SU-DHL-6 (cell line): ENCODE results near the gene SLC38A9.
"Not testable (repeated sequence)": the region's sequence is repeated elsewhere in the genome, so short reads cannot be mapped to it uniquely, and the experiment has no call there.

Source experiments
- H2AFZ ChIP-seq: fragments of 200-600 bp; sonication (generic); 2 replicates; pipeline ENCODE4 v1.6.1; 2014; ENCODE audit warnings: low read depth, mild to moderate bottlenecking, moderate library complexity, mixed read lengths, antibody characterized with exemption, low read length; ENCODE audit not compliant: severe bottlenecking
- H3F3A ChIP-seq: fragments of 200-600 bp; shearing (Covaris generic); 2 replicates; pipeline ENCODE4 v1.6.0; 2016; ENCODE audit warnings: antibody characterized with exemption, mild to moderate bottlenecking; ENCODE audit not compliant: insufficient read depth
- H3K27ac ChIP-seq: fragments of 200-600 bp; sonication (generic); 2 replicates; pipeline ENCODE4 v1.5.1; 2016; ENCODE audit warnings: low read depth, mild to moderate bottlenecking, low read length, moderate library complexity, mixed read lengths
- H3K27me3 ChIP-seq: fragments of 200-600 bp; sonication (generic), shearing (Covaris generic); 2 replicates; pipeline ENCODE4 v1.6.0; 2014; ENCODE audit warnings: mild to moderate bottlenecking, low read length
- H3K36me3 ChIP-seq: fragments of 200-600 bp; sonication (generic); 2 replicates; pipeline ENCODE4 v1.6.1; 2014; ENCODE audit warnings: mild to moderate bottlenecking, low read length, mixed read lengths
- H3K4me2 ChIP-seq: fragments of 300-600, 200-600 bp; shearing (Covaris generic), sonication (generic); 2 replicates; pipeline ENCODE4 v1.6.0; 2014; ENCODE audit warnings: low read length, low read depth, mild to moderate bottlenecking; ENCODE audit not compliant: poor library complexity, severe bottlenecking
- H3K4me3 ChIP-seq: fragments of 200-600 bp; sonication (generic); 2 replicates; pipeline ENCODE4 v1.5.1; 2014; ENCODE audit warnings: antibody characterized with exemption, low read length, mild to moderate bottlenecking, mixed read lengths; ENCODE audit not compliant: insufficient read depth, poor library complexity, severe bottlenecking
- H3K79me2 ChIP-seq: fragments of 200-600 bp; sonication (generic); 2 replicates; pipeline ENCODE4 v1.6.1; 2014; ENCODE audit warnings: mild to moderate bottlenecking, low read length, moderate library complexity; ENCODE audit not compliant: insufficient read depth
- H3K9ac ChIP-seq: fragments of 200-600 bp; sonication (generic); 2 replicates; pipeline ENCODE4 v1.7.0; 2014; ENCODE audit warnings: mild to moderate bottlenecking, low read length
- H3K9me2 ChIP-seq: fragments of 200-600 bp; sonication (generic); replicated peaks from 2 replicates; pipeline ENCODE4 v1.6.1; 2014; ENCODE audit warnings: low read length; ENCODE audit not compliant: insufficient read depth
- H3K9me3 ChIP-seq: fragments of 200-600 bp; sonication (generic); 2 replicates; pipeline ENCODE4 v1.6.1; 2014; ENCODE audit warnings: low read length, mixed read lengths; ENCODE audit not compliant: insufficient read depth
- H4K20me1 ChIP-seq: fragments of 200-600 bp; sonication (generic); 2 replicates; pipeline ENCODE4 v1.6.1; 2014; ENCODE audit warnings: low read depth, mild to moderate bottlenecking, antibody characterized with exemption, low read length, moderate library complexity, mixed read lengths
- EZH2phosphoT487 ChIP-seq: fragments of 200-600 bp; sonication (generic), shearing (Covaris generic); conservative IDR thresholded peaks from 2 replicates; pipeline ENCODE4 v1.6.1; 2018; ENCODE audit warnings: mild to moderate bottlenecking, antibody characterized with exemption, low read length, moderate library complexity, mixed read lengths
- TF ChIP-seq, protein P1 (sequence below): fragments of 200-600 bp; sonication (generic); IDR thresholded peaks from one replicate; pipeline ENCODE4 v1.5.1; 2017; ENCODE audit warnings: antibody characterized with exemption, mild to moderate bottlenecking, low read length, moderate library complexity; ENCODE audit not compliant: insufficient read depth, poor library complexity, severe bottlenecking

The SLC38A9 gene

DNA sequence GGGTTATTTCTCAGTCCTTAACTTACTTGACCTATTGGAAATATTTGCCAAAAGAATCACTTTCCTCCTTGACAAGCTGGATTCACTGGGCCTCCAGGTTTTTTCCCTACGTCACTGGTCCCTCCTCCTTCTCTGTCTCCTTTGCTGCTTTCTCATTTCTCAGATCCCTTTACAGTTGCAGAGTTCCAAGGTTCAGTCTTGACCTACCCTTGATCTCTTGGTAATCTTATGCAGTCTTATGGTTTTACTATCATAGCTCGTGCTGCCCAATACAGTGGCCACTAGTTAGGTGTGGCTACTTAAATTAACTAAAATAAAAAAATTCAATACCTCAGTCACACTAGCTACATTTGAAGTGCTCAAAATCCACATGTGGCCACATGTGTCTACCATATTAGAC, 11.4 kb downstream of the SLC38A9 start:
- H3K4me3 ChIP-seq: no peak overlapping the region
- peaks cover 11% of the 10 kb centered on the region; the same call in 1 of the 2 replicates for H3K36me3 ChIP-seq
- no peak overlapping the region for H3K27ac ChIP-seq
- H3K79me2 ChIP-seq: no peaks in the 10 kb centered on the region
- H4K20me1 ChIP-seq: no peaks in the 10 kb centered on the region
- no peak overlapping the region for H3K9ac ChIP-seq
- H3K4me2 ChIP-seq: no peak overlapping the region
- no peaks in the 10 kb centered on the region for H3K9me2 ChIP-seq
- no peak overlapping the region for H2AFZ ChIP-seq
- H3K27me3 ChIP-seq: no peaks in the 10 kb centered on the region
- no peaks in the 10 kb centered on the region for H3K9me3 ChIP-seq
- TF ChIP-seq EZH2phosphoT487: no peak
- TF ChIP-seq, protein P1, sequence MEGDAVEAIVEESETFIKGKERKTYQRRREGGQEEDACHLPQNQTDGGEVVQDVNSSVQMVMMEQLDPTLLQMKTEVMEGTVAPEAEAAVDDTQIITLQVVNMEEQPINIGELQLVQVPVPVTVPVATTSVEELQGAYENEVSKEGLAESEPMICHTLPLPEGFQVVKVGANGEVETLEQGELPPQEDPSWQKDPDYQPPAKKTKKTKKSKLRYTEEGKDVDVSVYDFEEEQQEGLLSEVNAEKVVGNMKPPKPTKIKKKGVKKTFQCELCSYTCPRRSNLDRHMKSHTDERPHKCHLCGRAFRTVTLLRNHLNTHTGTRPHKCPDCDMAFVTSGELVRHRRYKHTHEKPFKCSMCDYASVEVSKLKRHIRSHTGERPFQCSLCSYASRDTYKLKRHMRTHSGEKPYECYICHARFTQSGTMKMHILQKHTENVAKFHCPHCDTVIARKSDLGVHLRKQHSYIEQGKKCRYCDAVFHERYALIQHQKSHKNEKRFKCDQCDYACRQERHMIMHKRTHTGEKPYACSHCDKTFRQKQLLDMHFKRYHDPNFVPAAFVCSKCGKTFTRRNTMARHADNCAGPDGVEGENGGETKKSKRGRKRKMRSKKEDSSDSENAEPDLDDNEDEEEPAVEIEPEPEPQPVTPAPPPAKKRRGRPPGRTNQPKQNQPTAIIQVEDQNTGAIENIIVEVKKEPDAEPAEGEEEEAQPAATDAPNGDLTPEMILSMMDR: no peak
- H3F3A ChIP-seq: no peaks in the 10 kb centered on the region

DNA sequence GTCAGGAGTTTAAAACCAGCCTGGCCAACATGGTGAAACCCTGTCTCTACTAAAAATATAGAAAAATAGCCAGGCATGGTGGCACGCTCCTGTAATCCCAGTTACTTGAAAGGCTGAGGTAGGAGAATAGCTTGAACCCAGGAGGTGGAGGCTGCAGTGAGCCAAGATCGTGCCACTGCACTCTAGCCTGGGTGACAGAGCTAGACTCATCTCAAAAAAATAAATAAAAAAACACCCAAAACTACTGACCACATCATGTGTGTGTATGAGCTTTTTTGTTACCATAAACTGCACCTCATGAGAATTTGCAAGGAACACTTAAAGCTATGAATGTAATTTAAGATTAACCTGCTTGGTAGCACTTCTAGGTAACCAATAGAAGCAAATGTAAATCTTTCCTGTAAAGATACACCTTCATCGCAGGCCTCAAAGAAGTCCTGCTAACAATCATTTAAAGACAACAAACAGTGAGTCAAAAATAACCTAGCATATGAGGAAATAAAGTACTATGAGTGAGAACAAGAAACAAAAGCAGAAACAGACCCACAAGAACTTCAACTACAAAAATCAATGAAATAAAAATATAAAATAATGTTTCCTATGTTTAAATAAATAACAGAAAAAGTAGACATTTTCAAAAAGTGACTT, 13.0 kb downstream of the SLC38A9 start:
- Histone ChIP-seq H3K27me3 (no peaks in the 10 kb centered on the region), H3K4me3 (no peak overlapping the region), H3K36me3 (peaks cover 11% of the 10 kb centered on the region; the same call in 1 of the 2 replicates), H3F3A (no peaks in the 10 kb centered on the region), H3K9me3 (no peaks in the 10 kb centered on the region), H3K27ac (no peak overlapping the region), H4K20me1 (no peaks in the 10 kb centered on the region), H3K9me2 (no peaks in the 10 kb centered on the region), H3K9ac (no peak overlapping the region), H3K4me2 (no peak overlapping the region), H3K79me2 (no peaks in the 10 kb centered on the region), H2AFZ (no peak overlapping the region)
- TF ChIP-seq, protein P1: no peak
- TF ChIP-seq EZH2phosphoT487: no peak

DNA sequence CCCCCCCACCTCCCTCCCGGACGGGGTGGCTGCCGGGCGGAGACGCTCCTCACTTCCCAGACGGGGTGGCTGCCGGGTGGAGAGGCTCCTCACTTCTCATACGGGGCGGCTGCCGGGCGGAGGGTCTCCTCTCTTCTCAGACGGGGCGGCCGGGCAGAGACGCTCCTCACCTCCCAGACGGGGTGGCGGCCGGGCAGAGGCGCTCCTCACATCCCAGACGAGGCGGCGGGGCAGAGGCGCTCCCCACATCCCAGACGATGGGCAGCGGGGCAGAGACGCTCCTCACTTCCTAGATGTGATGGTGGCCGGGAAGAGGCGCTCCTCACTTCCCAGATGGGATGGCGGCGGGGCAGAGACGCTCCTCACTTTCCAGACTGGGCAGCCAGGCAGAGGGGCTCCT, 15.4 kb downstream of the SLC38A9 start:
- H3K9ac ChIP-seq, H3K4me3 ChIP-seq, H3K9me2 ChIP-seq, H3K79me2 ChIP-seq, H3K27me3 ChIP-seq, H4K20me1 ChIP-seq, H2AFZ ChIP-seq, H3K4me2 ChIP-seq, H3K9me3 ChIP-seq, H3K27ac ChIP-seq, H3K36me3 ChIP-seq: not testable (repeated sequence)
- H3F3A ChIP-seq: peaks cover 15% of the 10 kb centered on the region

DNA sequence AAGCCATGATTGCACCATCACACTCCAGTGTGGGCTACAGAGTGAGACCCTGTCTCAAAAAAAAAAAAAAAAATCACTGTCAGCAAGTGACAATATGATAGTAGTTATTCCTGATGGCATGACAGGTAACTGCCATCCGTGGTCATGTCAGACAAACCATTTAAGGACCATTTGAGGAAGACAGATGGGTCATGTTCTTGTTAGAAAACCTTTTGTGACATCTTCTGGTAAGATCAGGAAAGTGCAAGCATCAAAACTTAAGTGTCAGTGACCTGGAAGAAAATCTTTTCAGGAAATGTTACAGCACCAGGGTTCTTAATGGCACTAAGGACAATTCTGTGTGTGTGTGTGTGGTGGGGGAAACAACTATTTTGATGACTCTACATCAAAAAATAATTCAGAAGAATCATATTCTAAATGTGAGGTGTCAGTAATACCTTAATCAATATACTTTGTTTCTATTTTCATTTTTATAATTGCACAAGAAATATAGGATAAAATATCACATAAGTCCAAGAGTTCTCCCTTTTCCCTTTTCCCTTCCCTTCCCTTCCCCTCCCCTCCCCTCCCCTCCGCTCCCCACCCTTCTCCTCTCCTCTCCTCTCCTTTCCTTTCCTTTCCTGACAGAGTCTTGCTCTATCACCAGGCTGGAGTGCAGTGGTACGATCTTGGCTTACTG, 17.8 kb downstream of the SLC38A9 start:
- Histone ChIP-seq H3K4me2 (no peak overlapping the region), H3K4me3 (no peak overlapping the region), H3K9me2 (no peaks in the 10 kb centered on the region), H3F3A (peaks cover 15% of the 10 kb centered on the region), H4K20me1 (no peaks in the 10 kb centered on the region; the same call in 1 of the 2 replicates), H3K36me3 (peaks cover 8% of the 10 kb centered on the region; the same call in 1 of the 2 replicates), H3K9me3 (no peaks in the 10 kb centered on the region), H2AFZ (no peak overlapping the region), H3K27ac (no peak overlapping the region), H3K79me2 (no peaks in the 10 kb centered on the region), H3K9ac (no peak overlapping the region), H3K27me3 (no peaks in the 10 kb centered on the region)
- TF ChIP-seq EZH2phosphoT487: no peak
- TF ChIP-seq, protein P1: peak; percentile 28
